ENCODE measurements around the gene SDHB. TPM values are rescaled to one million over a fixed set of nuclear protein-coding genes. Genes with fewer than 3 reads are reported as not detected.

Gene SDHB
- total RNA-seq, 1 experiment from 2014 or later = 212 TPM

- DNase-seq (ENCODE audit: low read depth, low spot score) (no peak), ATAC-seq (no peak)
- no TSS peak for BruUV-seq (replicated peaks)
- H3K4me3 ChIP-seq (ENCODE audit: low read depth in 2 of 2, low read length in 2 of 2) = no peak overlapping the region
- no peak for TF ChIP-seq TCF7L2 (IDR thresholded peaks at IDR 0.05; ENCODE audit: low read depth, low read length)
- no peak for TF ChIP-seq REST (IDR thresholded peaks at IDR 0.05; ENCODE audit: insufficient read depth in 1 of 2, low read depth in 2 of 2, low read length in 1 of 2)
- no peak for TF ChIP-seq SIN3A (IDR thresholded peaks at IDR 0.05; ENCODE audit: borderline replicate concordance, insufficient read depth, low read depth, low read length)
- TF ChIP-seq POLR2AphosphoS5 (IDR thresholded peaks at IDR 0.05; ENCODE audit: low read depth, low read length) = no peak
- no peak for TF ChIP-seq CTCF (IDR thresholded peaks at IDR 0.05)
- ChIA-PET CTCF (no interaction called here), POLR2A (no interaction called here)
- peaks cover 8% of the 10 kb centered on the region for H3K4me1 ChIP-seq (ENCODE audit: control insufficient read depth, insufficient read depth, low read length)
- intact Hi-C loops (cut with micrococcal nuclease; ENCODE audit: unreplicated experiment) = no loop called here
- H3K27me3 ChIP-seq (ENCODE audit: control insufficient read depth, insufficient read depth, low read length) = no peaks in the 10 kb centered on the region
- peaks cover 32% of the 10 kb centered on the region for H3K36me3 ChIP-seq (ENCODE audit: control insufficient read depth, insufficient read depth, low read length)
- in situ Hi-C loops (cut with HindIII; ENCODE audit: low pct_unique_long_range_greater_than_20kb, low sequenced_read_pairs) = no loop called here
- H3K9me3 ChIP-seq (ENCODE audit: control insufficient read depth, insufficient read depth, low read depth, low read length) = no peaks in the 10 kb centered on the region
- H3K27ac ChIP-seq (ENCODE audit: low read length) = no peak overlapping the region
Observed at GRCh38 chr1:17020502-17020901, 33.3 kb downstream of the SDHB start.

- ATAC-seq = no peak
- Histone ChIP-seq H3K9me3 (ENCODE audit: control insufficient read depth, insufficient read depth, low read depth, low read length) (no peaks in the 10 kb centered on the region), H3K36me3 (ENCODE audit: control insufficient read depth, insufficient read depth, low read length) (peaks cover 20% of the 10 kb centered on the region), H3K4me1 (ENCODE audit: control insufficient read depth, insufficient read depth, low read length) (peaks cover 8% of the 10 kb centered on the region), H3K27ac (ENCODE audit: low read length) (no peak overlapping the region), H3K4me3 (ENCODE audit: low read depth in 2 of 2, low read length in 2 of 2) (no peak overlapping the region), H3K27me3 (ENCODE audit: control insufficient read depth, insufficient read depth, low read length) (no peaks in the 10 kb centered on the region)
- CTCF ChIA-PET = no interaction called here
- POLR2A ChIA-PET = interaction anchor here (0.6 kb wide), 1 partner anchor 35 kb away, joined by 7 read pairs; the partner anchor contains the start of gene SDHB
- BruUV-seq (replicated peaks) = no TSS peak
- intact Hi-C loops (cut with micrococcal nuclease; ENCODE audit: unreplicated experiment) = no loop called here
- in situ Hi-C loops (cut with HindIII; ENCODE audit: low pct_unique_long_range_greater_than_20kb, low sequenced_read_pairs) = no loop called here
- DNase-seq (ENCODE audit: low read depth, low spot score) = no peak
- no peak for TF ChIP-seq POLR2AphosphoS5 (IDR thresholded peaks at IDR 0.05; ENCODE audit: low read depth, low read length)
- no peak for TF ChIP-seq REST (IDR thresholded peaks at IDR 0.05; ENCODE audit: insufficient read depth in 1 of 2, low read depth in 2 of 2, low read length in 1 of 2)
- no peak for TF ChIP-seq CTCF (IDR thresholded peaks at IDR 0.05)
- no peak for TF ChIP-seq SIN3A (IDR thresholded peaks at IDR 0.05; ENCODE audit: borderline replicate concordance, insufficient read depth, low read depth, low read length)
- TF ChIP-seq TCF7L2 (IDR thresholded peaks at IDR 0.05; ENCODE audit: low read depth, low read length) = no peak
Observed at GRCh38 chr1:17018849-17019248, 35.0 kb downstream of the SDHB start.
